ENCODE results near the gene STX5.
"Not testable (repeated sequence)": the region's sequence is repeated elsewhere in the genome, so short reads cannot be mapped to it uniquely, and the experiment has no call there.

Gene STX5

GRCh38 chr11:62831520-62832335 lies at the start of gene STX5:
Gene STX5 (minus strand): TSS chr11:62832051. CDS start chr11:62831243, 808 bp downstream.
- DNase-seq (ENCODE audit: low read depth in 2 of 3, low spot score in 1 of 3) = peak; percentile 98 to 99 (median 99)

GRCh38 chr11:62880803-62881578 lies 49.1 kb upstream of the STX5 start, which contains the start of gene SLC3A2:
Gene SLC3A2 (plus strand): TSS chr11:62880896. CDS start chr11:62881024, 128 bp downstream.
- peak; percentile 67 to 83 (median 73) for DNase-seq (ENCODE audit: low read depth in 2 of 3, low spot score in 1 of 3)

GRCh38 chr11:62880231-62880802 lies 48.5 kb upstream of the STX5 start:
- peak; percentile 30 to 50 (median 41) for DNase-seq (ENCODE audit: low read depth in 2 of 3, low spot score in 1 of 3)

- DNase-seq (ENCODE audit: low read depth in 2 of 3, low spot score in 1 of 3) = no peak
Observed at GRCh38 chr11:62879235-62879978, 47.6 kb upstream of the STX5 start.

GRCh38 chr11:62876712-62877111 lies 44.9 kb upstream of the STX5 start:
- DNase-seq (ENCODE audit: low read depth in 2 of 3, low spot score in 1 of 3) = no peak

- no peak for DNase-seq (ENCODE audit: low read depth in 2 of 3, low spot score in 1 of 3)
Observed at GRCh38 chr11:62875698-62876478, 44.0 kb upstream of the STX5 start.

GRCh38 chr11:62874851-62875250 lies 43.0 kb upstream of the STX5 start:
- no peak for DNase-seq (ENCODE audit: low read depth in 2 of 3, low spot score in 1 of 3)

GRCh38 chr11:62865635-62866034 lies 33.8 kb upstream of the STX5 start:
- no peak for DNase-seq (ENCODE audit: low read depth in 2 of 3, low spot score in 1 of 3)

GRCh38 chr11:62863687-62864335 lies 32.0 kb upstream of the STX5 start:
- no peak for DNase-seq (ENCODE audit: low read depth in 2 of 3, low spot score in 1 of 3)

GRCh38 chr11:62861564-62862192 lies 29.8 kb upstream of the STX5 start:
- not testable (repeated sequence) for DNase-seq (ENCODE audit: low read depth in 2 of 3, low spot score in 1 of 3)

- DNase-seq (ENCODE audit: low read depth in 2 of 3, low spot score in 1 of 3) = no peak
Observed at GRCh38 chr11:62860835-62861563, 29.1 kb upstream of the STX5 start.

GRCh38 chr11:62859281-62859703 lies 27.4 kb upstream of the STX5 start:
- DNase-seq (ENCODE audit: low read depth in 2 of 3, low spot score in 1 of 3) = not testable (repeated sequence)

GRCh38 chr11:62858201-62858600 lies 26.4 kb upstream of the STX5 start:
- DNase-seq (ENCODE audit: low read depth in 2 of 3, low spot score in 1 of 3) = no peak

- DNase-seq (ENCODE audit: low read depth in 2 of 3, low spot score in 1 of 3) = no peak
Observed at GRCh38 chr11:62857541-62857982, 25.7 kb upstream of the STX5 start.

- DNase-seq (ENCODE audit: low read depth in 2 of 3, low spot score in 1 of 3) = no peak
Observed at GRCh38 chr11:62856333-62856895, 24.6 kb upstream of the STX5 start.

GRCh38 chr11:62855571-62856332 lies 23.9 kb upstream of the STX5 start:
- peak; percentile 96 to 99 (median 98) for DNase-seq (ENCODE audit: low read depth in 2 of 3, low spot score in 1 of 3)

- DNase-seq (ENCODE audit: low read depth in 2 of 3, low spot score in 1 of 3) = no peak
Observed at GRCh38 chr11:62854825-62855570, 23.1 kb upstream of the STX5 start.

All from stimulated activated CD4-positive, alpha-beta T cell treated with anti-CD3 and anti-CD28 coated beads, Interleukin-12 subunit alpha, Interleukin-12 subunit beta, amount 100 ng/mL, for 48 hours (primary cell).